Heart left ventricle (tissue), 13 donors: Measurements from ENCODE around the gene C17orf107.

ENCODE experiments used
- CTCF ChIP-seq, 12 donors: fragments of 200-600 bp; sonication (generic) in 4 of 12; IDR thresholded peaks; one replicate each; pipeline versions ENCODE4 v1.5.0 to v1.8.0; 2018 to 2022; ENCODE audit warnings: antibody characterized with exemption in 12 of 12, mild to moderate bottlenecking in 5 of 12
- POLR2A ChIP-seq, 2 donors: fragments of 450-650 bp; IDR thresholded peaks; one replicate each; pipeline ENCODE4 v1.6.1; 2017; ENCODE audit warnings: antibody characterized with exemption in 2 of 2, mild to moderate bottlenecking in 2 of 2, moderate library complexity in 2 of 2
- donor health status: ischemic (EF 13 %, LVEDD 7.1; RV severe dilation, severe dysfunction).
- donor health status: DM: no; HTN: yes; CAD: no.
- donor health status: DM: no; HTN: no; CAD: no.
- donor health status: ischemic (EF 25% LVEDD 6.9; RV normal size, moderate dysfunction).
- donor health status: ischemic (EF 25% LVEDD 5.7; RV mildly dilated, moderate dysfunction).
- donor health status: ischemic (EF 35%, LVEDD 5.7; RV mildly dilated, moderate dysfunction).
- donor health status: nonischemic (EF 11% LVEDD 7.7; RV severe dilation, severe dysfunction).
- donor health status: DM: yes; HTN: yes; CAD: no.
- donor health status: PGD.
- donor health status: ischemic (EF 29% LVEDD 5.4; RV normal size, mild dysfunction).
- donor health status: nonischemic (EF 23%, LVEDD 6.1; RV moderate dilation, normal function).

GRCh38 chr17:4860651-4861050 lies 38.7 kb upstream of the C17orf107 start:
- TF ChIP-seq POLR2A (IDR thresholded peaks at IDR 0.05): no peak
- no peak for TF ChIP-seq CTCF (IDR thresholded peaks at IDR 0.05)
